Spinal cord (tissue), 4 donors: ENCODE measurements around the gene ANKRD30B. TPM values are rescaled to one million over a fixed set of nuclear protein-coding genes. Genes with fewer than 3 reads are reported as not detected.

Source experiments
- polyA plus RNA-seq, 2 donors: library from polyadenylated mRNA; unstranded; fragments of 120-200 nt; gene quantifications; one replicate each; pipeline ENCODE4 v1.2.1, GENCODE V29; 2013; ENCODE audit not compliant: insufficient read length in 2 of 2
- small RNA-seq: library from RNA; depleted of rRNA; stranded (forward); fragments of <200 nt; gene quantifications from one replicate; pipeline ENCODE3, GENCODE V24; 2014; ENCODE audit warnings: low replicate concordance
- total RNA-seq, 2 donors: library from RNA; depleted of rRNA in 1 of 2; stranded (reverse); fragments of 120-200 nt in 1 of 2; fragments of >200 nt in 1 of 2; gene quantifications; one replicate each; pipeline versions ENCODE4 v1.2.3 to v1.2.4, GENCODE V29; 2013 to 2014

The ANKRD30B gene
- total and polyA plus RNA-seq, 4 donors: 0.20 to 2.2 (median 0.57) TPM

Small RNAs within 50 kb of the gene (small RNA-seq; reads per million reads assigned to genes)
- gene MIR3156-2: not detected
- not detected for gene RNU6-1210P

Other genes starting within 250 kb of the ANKRD30B start
- gene POTEC, start 204.6 kb upstream of the ANKRD30B start, total RNA-seq: not detected
- under 1 TPM; 0.05 to 0.08 TPM for gene POTEC, start 204.6 kb upstream of the ANKRD30B start, polyA plus RNA-seq